Activated CD4-positive, alpha-beta T cell treated with anti-CD3 and anti-CD28 coated beads for 1 hour (primary cell): ENCODE results near the gene OGG1.
A peak's percentile ranks its signal among the peaks of the same experiment; 100 is the strongest.
"Not testable (repeated sequence)": the region's sequence is repeated elsewhere in the genome, so short reads cannot be mapped to it uniquely, and the experiment has no call there.

ENCODE experiments used
- DNase-seq: peaks from one replicate; pipeline ENCODE4 v3.0.0-alpha.2; 2020

The OGG1 gene

GRCh38 chr3:9768141-9768775, 18.5 kb downstream of the OGG1 start:
- no peak for DNase-seq

DNA sequence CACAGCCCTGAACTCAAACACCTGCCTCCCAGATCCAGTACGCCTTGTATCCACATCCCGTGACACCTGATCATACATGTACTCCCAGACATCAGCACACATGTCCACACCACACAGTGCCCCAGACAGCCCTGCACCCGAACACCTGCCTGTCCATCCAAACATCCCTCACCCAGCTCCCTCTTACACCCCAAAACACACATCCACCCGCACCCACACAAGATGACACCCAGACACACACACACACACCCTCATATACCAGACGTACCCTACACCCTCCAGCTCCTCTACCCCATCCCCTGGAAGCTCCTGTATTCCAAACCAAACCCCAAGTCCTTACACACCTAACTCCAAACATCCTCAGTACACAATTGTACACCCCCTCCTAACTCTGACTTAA, 19.3 kb downstream of the OGG1 start:
- no peak for DNase-seq

DNA sequence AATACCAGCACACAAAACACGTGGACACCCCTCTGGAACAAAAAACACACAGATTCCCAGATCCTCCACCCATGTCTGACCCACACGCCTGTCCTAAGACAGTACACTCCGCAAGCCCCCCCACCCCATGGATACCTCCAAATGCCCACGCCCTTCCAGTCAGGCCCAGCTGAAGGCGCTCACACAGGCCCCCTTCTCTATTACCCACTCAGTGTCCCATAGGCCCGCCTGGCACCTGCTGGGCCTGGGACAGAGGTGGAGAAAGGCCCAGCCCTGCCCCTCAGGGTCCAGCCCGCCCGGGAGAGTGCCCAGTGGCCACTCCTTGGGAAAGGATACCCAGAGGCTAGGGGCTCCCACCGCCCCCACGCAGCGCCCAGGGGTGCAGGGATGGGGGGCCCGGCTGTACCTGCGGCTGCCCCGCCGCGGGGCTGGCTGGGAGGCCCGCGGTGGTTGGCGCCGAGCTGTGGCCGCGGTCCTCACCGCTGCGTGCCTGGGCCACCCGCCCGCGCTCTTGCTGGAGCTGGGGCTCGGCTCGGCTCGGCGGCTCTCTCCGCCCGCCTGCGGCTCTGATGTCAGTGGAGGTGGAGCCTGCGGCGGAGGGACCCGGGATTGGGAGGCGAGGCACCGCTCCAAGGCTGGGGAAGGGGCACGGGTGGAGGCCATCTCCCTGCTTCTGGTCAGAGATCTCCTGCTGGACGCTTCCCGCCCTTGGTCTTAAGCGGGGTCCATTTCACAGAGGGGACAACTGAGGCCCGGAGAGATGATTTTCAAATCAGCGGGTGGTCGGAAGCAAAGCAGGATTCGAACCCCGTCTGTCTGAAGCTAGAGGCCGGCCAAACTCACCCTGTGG, 19.9 kb downstream of the OGG1 start, which contains the start of gene CAMK1:
Gene CAMK1, minus strand, starts transcription at position 522 of the 850 bp plus-strand sequence. CDS start 2,198 bp downstream, outside the sequence.
- peak; percentile 36 for DNase-seq

DNA sequence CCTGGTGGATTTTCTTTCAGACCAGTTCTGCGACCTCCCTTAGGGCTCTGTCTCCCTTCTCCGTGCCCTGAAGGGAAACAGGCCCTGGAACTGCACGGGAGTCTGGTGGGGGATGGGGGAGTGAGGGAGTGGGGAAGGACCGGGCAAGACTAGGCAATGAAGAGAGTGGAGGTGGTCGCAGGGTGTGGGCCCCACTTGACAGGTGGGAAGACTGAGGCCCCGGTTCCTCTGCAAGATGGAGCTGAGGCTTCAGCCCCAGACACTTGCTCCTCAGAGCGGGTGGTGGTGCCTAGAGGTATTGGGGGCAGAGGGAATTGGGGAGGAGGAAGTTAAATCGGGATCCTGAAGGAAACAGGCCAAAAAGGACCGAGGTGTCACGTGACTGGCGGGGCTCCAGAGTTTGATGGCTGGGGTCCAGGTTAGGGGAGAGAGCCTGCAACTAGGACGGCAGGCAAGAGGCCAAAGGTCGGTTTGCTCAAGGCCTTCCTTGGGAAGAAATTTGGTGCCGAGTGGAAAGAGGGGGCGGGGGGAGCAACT, 20.6 kb downstream of the OGG1 start:
- DNase-seq: no peak

GRCh38 chr3:9771007-9771406, 21.3 kb downstream of the OGG1 start:
- not testable (repeated sequence) for DNase-seq

DNA sequence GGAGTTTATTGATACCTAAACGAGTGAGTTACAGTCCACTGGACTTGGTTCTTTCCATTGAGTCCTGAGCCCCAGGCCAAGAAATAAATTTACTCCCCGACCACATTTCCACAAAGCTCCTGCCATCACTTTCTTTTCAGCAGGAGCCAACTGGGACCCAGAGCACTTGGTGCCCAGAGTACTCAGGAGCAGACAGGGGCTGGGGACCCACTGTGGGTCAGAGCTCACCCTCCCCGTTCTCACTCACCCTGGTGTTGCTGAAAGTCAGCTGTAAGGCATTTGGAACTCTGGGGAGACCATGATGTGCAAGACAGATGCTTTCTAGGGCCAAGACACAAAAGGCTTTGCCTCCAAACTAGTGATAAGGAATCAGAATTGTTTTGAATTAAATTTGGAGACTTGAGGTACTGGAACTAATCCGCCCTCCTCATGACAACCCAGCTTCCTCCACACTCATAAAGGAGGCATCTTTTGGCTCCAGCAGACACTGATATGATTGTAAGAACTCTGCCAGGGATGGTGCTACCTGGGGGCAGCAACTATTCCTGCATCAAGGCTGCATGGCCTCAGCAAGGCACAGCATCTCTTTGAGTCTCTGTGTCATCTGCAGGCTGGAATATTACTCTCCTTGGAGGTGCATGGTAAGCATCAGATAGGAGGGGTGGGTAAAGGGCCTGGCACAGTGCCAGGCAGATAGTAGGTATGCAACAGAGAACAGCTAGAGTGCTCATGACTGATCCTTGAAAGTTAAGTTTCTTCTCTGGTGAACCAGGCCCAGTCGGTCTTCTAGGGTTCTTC, 27.3 kb downstream of the OGG1 start:
- DNase-seq: no peak

DNA sequence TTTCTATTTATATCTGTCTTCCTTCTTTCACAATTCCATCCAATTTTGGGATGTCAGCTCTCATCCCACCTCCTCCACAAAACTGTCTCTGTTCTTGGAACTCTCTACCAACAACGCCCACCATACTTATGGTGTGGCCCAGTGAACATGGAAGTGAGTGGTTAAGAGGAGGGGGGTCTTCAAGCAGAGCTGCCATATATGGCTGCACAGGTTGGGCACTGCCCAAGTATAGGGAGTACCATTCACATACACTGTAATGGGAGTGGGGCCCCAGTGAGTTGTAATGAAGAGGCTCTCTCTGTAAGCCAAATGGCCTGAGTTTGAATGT, 27.9 kb downstream of the OGG1 start:
- no peak for DNase-seq

- no peak for DNase-seq
Observed at GRCh38 chr3:9778143-9779074, 28.7 kb downstream of the OGG1 start.

- no peak for DNase-seq
Observed at GRCh38 chr3:9779075-9779593, 29.4 kb downstream of the OGG1 start.

GRCh38 chr3:9779721-9780457, 30.1 kb downstream of the OGG1 start:
- DNase-seq: no peak

DNA sequence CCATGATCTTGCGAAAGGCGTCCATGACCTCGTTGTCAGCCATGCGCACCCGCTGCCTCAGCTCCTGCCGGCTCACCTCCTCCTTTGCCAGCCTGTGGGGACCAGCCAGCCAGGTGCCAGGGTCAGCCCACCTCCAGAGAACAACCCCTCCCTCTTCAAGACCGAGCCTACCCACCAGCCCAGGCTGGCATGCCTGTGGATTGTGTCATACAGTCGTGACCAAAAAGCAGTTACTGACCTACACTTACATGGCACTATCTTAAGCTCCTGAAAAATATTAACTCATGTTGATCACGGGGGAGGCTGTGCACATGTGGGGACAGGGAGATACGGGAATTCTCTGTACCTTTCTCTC, 30.7 kb downstream of the OGG1 start:
- no peak for DNase-seq

DNA sequence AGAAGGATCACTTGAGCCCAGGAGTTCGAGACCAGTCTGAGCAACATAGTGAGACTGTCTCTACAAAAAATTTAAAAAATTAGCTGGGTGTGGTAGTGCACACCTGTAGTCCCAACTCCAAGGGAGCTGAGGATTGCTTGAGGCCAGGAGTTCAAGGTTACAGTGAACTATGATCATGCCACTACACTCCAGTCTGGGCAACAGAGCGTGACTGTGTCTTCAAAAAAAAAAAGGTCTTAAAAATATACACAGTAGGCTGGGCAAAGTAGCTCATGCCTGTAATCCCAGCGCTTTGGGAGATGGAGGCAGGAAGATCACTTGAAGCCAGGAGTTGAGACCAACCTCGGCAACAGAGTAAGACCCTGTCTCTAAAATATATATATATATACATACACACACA, 31.2 kb downstream of the OGG1 start:
- DNase-seq: no peak

DNA sequence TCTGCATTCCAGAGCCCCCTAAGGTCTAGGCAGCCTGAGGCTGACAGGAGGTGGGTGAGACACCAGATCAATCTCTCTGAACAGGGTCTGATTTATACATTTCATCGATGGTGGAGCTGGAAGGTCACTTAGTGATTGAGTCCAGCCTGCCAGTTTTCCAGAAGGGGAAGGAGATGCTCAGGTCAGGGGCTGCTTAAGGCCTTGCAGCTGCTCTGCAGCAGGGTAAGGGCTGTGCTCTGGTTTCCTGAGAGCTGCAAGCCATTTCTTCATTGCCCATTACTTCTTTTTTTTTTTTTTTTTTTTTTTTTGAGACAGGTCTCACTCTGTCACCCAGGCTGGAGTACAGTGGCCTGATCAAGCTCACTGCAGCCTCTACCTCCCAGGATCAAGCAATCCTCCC, 31.8 kb downstream of the OGG1 start:
- no peak for DNase-seq

GRCh38 chr3:9781978-9782603, 32.3 kb downstream of the OGG1 start:
- DNase-seq: no peak

GRCh38 chr3:9782770-9783169, 33.0 kb downstream of the OGG1 start:
- DNase-seq: no peak

GRCh38 chr3:9783954-9784353, 34.2 kb downstream of the OGG1 start:
- no peak for DNase-seq

- DNase-seq: no peak
Observed at GRCh38 chr3:9784965-9785364, 35.2 kb downstream of the OGG1 start.

DNA sequence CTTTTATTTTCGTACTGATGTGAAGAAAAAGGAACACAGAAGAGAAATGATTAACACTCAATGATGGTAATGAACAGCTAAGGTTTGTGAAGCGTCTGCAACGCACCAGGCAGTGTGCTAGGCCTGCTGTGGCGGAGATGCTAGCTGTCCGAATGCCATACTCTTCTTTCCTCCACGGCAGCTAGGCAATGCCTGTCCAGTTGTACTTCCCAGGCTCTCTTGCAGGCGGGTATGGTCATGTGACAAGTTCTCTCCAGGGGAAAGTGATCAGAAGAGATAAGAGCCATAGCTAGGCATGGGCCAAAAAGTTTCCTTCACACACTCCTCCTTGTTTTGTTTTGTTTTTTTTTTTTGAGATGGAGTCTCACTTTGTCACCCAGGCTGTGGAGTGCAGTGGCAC, 35.9 kb downstream of the OGG1 start:
- DNase-seq: no peak

DNA sequence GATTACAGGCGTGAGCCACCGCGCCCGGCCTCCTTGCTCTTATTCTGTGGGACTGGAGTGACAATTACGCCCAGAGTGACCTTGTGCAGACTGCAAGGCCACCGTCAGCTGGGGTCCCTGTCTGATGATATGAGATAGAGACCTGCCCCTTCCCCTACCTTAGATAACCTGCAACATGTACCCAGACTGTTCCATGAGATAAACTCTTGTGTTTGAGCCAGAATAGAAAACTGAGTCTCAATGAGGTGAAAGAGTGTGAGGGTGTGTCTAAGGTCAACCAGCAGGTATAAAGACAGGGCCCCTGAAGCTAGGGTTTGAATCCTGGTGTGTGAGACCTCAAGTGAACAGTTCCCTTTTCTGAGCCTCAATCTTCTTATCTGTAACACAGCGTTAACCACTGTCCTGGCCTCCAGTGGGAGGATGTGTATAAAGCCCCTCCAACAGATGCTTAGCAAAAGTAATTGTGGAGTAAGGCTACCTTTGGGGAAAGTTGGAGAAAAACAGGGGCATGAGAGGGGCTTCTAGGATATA, 36.5 kb downstream of the OGG1 start:
- DNase-seq: no peak

DNA sequence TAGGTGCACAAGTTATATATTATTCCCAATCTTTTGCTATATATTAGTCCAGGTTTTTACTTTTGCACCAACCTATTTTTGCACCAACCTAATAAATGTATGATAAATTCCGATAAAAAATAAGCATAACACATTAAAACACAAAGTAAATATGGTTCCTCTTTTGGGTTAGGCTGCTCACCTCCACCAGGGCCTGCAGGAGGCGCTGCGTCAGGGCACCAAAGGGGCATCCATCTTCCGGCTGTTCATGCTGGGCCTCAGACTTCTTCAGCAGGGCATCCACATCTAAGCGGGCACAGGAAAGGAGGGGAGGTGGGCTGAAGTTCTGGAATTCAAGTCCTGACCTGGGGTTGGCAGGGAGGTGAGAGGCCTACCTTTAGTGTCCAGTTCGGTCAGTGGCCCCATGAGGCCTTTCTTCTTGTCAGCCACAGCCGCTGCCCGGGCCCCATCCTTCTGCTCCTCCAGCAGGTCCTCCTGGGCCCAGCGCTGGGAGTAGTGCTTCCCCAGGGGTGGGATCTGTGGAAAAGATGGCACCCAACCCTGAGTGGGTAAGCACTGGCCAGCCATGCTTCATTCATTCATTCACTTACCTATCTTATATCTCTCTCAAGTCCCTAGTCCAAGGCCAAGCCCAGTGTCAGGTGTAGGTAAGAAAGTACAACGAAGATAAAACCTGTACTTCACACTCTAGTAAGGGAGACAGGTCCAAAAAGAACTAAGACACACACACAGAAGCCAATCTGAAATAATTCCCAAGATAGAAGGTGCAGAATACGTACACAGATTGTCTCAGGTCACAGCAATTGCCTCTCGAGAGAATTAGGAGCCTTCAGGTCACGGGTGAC, 37.3 kb downstream of the OGG1 start:
- DNase-seq: no peak
